ENCODE results near the gene MAPK8. TPM values are rescaled to one million over a fixed set of nuclear protein-coding genes. Genes with fewer than 3 reads are reported as not detected.
A peak's percentile ranks its signal among the peaks of the same experiment; 100 is the strongest.

The MAPK8 gene
- total RNA-seq, 1 donor from 2014 or later, result 42.3 TPM

DNA sequence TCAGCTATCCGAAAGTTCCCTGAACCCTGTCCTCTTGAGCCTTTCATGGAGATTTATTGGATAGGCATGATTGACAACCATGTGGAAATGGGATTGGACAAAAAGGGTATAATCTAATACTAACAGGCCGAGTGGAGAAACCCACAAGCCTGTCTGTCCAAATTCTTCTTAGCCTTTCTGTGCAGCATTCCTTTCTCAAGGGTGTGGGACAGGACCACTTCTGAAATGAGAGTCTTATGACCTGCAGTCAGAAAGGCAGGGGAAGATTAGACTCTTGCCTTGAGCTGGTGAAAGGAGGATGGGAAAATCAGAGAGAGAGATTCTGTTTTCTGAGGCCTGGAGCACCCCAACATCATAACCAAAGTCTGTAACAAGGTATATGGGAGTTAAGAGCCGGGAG, 85.5 kb downstream of the MAPK8 start:
- peaks cover 18% of the 10 kb centered on the region for H3K4me1 ChIP-seq
- TF ChIP-seq, protein P1, sequence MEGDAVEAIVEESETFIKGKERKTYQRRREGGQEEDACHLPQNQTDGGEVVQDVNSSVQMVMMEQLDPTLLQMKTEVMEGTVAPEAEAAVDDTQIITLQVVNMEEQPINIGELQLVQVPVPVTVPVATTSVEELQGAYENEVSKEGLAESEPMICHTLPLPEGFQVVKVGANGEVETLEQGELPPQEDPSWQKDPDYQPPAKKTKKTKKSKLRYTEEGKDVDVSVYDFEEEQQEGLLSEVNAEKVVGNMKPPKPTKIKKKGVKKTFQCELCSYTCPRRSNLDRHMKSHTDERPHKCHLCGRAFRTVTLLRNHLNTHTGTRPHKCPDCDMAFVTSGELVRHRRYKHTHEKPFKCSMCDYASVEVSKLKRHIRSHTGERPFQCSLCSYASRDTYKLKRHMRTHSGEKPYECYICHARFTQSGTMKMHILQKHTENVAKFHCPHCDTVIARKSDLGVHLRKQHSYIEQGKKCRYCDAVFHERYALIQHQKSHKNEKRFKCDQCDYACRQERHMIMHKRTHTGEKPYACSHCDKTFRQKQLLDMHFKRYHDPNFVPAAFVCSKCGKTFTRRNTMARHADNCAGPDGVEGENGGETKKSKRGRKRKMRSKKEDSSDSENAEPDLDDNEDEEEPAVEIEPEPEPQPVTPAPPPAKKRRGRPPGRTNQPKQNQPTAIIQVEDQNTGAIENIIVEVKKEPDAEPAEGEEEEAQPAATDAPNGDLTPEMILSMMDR (IDR thresholded peaks at IDR 0.05), result no peak
- peak; percentile 70 for ATAC-seq
- DNase-seq, result no peak
- H3K9me3 ChIP-seq, result no peaks in the 10 kb centered on the region
- no peaks in the 10 kb centered on the region for H3K27me3 ChIP-seq
- intact Hi-C loops (cut with DNase I), result no loop called here
- no peak overlapping the region for H3K4me3 ChIP-seq
- no peaks in the 10 kb centered on the region for H3K36me3 ChIP-seq
- H3K27ac ChIP-seq, result no peak overlapping the region

DNA sequence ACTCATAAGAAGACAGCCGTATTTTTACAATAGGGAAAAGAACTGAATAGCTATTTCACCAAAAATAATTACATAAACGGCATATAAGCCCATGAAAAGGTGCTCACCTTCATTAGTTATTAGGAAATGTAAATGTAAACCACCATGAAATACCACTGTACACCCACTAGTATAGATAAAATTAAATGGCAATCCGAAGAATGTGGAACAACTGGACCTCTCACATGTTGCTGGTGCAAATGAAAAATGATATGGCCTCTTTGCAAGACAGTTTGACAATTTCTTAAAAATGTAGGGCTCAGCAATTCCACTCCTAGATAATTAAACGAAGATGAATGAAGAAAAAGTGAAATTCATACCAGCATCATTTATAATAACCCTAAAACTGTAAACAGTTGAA, 91.8 kb downstream of the MAPK8 start:
- intact Hi-C loops (cut with DNase I), result no loop called here
- H3K27ac ChIP-seq, result no peak overlapping the region
- no peak for ATAC-seq

DNA sequence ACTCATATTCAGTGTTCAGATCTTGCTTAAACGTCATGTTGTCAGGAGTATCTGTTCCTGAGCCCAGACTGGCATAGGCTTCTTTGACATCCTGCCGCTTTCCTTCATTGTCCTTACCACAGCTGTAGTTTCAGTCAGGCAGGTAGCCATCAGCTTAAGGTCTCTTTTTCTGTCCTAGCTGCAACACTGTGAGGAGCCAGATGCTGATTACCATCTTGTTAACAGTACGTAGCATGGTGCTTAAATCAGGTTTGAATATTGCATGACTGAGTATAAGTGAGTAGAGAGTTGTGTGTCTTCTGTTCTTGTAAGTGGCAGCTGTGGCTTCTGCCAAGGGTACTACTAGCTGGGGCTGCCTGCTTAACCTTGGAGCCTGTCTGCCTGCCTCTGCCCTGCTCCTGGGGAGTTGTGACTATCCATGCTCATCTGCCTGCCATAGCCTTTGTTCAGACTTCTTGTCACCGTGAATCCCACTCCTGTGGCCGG, 92.6 kb downstream of the MAPK8 start:
- H3K36me3 ChIP-seq, result no peaks in the 10 kb centered on the region
- no peak overlapping the region for H3K27ac ChIP-seq
- H3K9me3 ChIP-seq, result no peaks in the 10 kb centered on the region
- intact Hi-C loops (cut with DNase I), result no loop called here
- H3K27me3 ChIP-seq, result no peaks in the 10 kb centered on the region
- ATAC-seq (peak; percentile 32), DNase-seq (no peak)
- no peak overlapping the region for H3K4me3 ChIP-seq
- TF ChIP-seq, protein P1 (IDR thresholded peaks at IDR 0.05), result no peak
- H3K4me1 ChIP-seq, result no peaks in the 10 kb centered on the region

More for the DNA sequence above, 91.8 kb downstream of the MAPK8 start:
- Histone ChIP-seq H3K4me3 (no peak overlapping the region), H3K27me3 (no peaks in the 10 kb centered on the region), H3K4me1 (no peaks in the 10 kb centered on the region), H3K9me3 (no peaks in the 10 kb centered on the region), H3K36me3 (no peaks in the 10 kb centered on the region)
- no peak for DNase-seq
- TF ChIP-seq, protein P1 (IDR thresholded peaks at IDR 0.05), result no peak

DNA sequence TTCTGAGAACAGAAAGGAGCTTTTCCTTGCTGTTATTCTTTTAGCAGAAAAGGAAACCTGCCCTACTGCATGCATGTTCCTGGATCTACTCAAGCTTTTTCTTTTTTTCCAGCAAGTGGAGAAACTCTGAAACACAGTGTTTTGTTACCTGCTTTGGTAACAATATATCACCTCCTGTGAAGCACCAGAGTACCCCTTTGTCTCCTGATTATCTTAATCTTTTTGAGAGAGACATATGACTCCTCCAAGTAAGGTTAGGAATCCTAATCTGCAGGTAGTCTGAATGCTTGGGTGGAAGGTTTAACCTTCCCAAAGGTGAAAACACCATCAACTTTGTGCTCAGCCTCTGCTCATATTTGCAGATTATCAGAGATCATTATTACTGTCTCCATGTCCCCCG, 93.1 kb downstream of the MAPK8 start:
- intact Hi-C loops (cut with DNase I), result no loop called here
- TF ChIP-seq, protein P1 (IDR thresholded peaks at IDR 0.05), result no peak
- DNase-seq, result no peak
- no peaks in the 10 kb centered on the region for H3K27me3 ChIP-seq
- H3K9me3 ChIP-seq, result no peaks in the 10 kb centered on the region
- H3K4me3 ChIP-seq, result no peak overlapping the region
- no peak for ATAC-seq
- no peaks in the 10 kb centered on the region for H3K36me3 ChIP-seq
- H3K4me1 ChIP-seq, result no peaks in the 10 kb centered on the region
- no peak overlapping the region for H3K27ac ChIP-seq

DNA sequence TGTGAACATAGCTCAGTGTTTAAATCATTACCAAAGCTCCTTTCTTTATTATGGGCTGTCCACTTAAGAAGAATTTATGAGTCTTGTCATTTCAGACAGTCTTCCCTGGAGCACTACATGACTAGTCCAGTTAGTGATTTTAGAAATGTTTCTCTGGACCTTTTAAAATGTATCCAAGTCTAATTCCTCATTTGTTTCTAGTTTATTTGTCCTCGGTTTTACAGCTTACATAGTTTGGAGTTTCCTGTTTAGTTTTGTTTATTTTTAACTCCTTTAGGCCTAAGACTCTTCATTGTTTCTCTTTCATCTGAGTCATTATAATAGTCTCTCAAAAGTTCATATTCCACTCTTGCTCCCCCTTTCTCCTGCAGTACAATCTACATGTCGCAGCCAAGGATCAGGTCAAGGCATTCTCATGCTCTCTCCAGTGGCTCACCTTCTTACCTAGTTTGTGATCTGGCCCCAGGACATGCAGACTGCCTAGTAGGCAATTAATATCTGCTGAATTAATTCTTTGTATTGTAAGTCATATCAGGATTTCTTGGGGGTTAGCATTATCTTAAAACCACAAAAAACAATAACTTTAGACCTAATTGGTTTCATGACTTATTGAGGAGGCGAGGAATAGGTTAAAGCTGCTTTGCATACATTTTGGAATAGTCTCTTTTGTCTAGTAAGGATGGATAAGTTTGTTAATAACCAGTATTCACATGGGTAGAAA, 93.8 kb downstream of the MAPK8 start:
- no peaks in the 10 kb centered on the region for H3K9me3 ChIP-seq
- TF ChIP-seq, protein P1 (IDR thresholded peaks at IDR 0.05), result no peak
- H3K27me3 ChIP-seq, result no peaks in the 10 kb centered on the region
- ATAC-seq (no peak), DNase-seq (no peak)
- no peak overlapping the region for H3K4me3 ChIP-seq
- intact Hi-C loops (cut with DNase I), result no loop called here
- H3K36me3 ChIP-seq, result no peaks in the 10 kb centered on the region
- no peak overlapping the region for H3K27ac ChIP-seq
- no peaks in the 10 kb centered on the region for H3K4me1 ChIP-seq
